Measurements from ENCODE around the gene MIA2.
A peak's percentile ranks its signal among the peaks of the same experiment; 100 is the strongest.
"Not testable (repeated sequence)": the region's sequence is repeated elsewhere in the genome, so short reads cannot be mapped to it uniquely, and the experiment has no call there.

Gene MIA2

GRCh38 chr14:39230416-39231035, 3.2 kb upstream of the MIA2 start:
- DNase-seq (ENCODE audit: low read depth) = no peak

GRCh38 chr14:39231751-39232553, 1.8 kb upstream of the MIA2 start:
- not testable (repeated sequence) for DNase-seq (ENCODE audit: low read depth)

GRCh38 chr14:39232554-39233415, 930 bp upstream of the MIA2 start:
- no peak for DNase-seq (ENCODE audit: low read depth)

GRCh38 chr14:39234986-39235385, 1.3 kb downstream of the MIA2 start:
- DNase-seq (ENCODE audit: low read depth) = not testable (repeated sequence)

- DNase-seq (ENCODE audit: low read depth) = not testable (repeated sequence)
Measured at GRCh38 chr14:39235466-39235865, 1.8 kb downstream of the MIA2 start.

GRCh38 chr14:39240769-39241168, 7.1 kb downstream of the MIA2 start:
- no peak for DNase-seq (ENCODE audit: low read depth)

GRCh38 chr14:39241637-39242036, 7.9 kb downstream of the MIA2 start:
- DNase-seq (ENCODE audit: low read depth) = no peak

GRCh38 chr14:39243831-39244230, 10.1 kb downstream of the MIA2 start:
- no peak for DNase-seq (ENCODE audit: low read depth)

GRCh38 chr14:39246618-39247017, 12.9 kb downstream of the MIA2 start:
- DNase-seq (ENCODE audit: low read depth) = no peak

GRCh38 chr14:39247256-39247655, 13.5 kb downstream of the MIA2 start:
- no peak for DNase-seq (ENCODE audit: low read depth)

- DNase-seq (ENCODE audit: low read depth) = no peak
Measured at GRCh38 chr14:39251547-39251946, 17.8 kb downstream of the MIA2 start.

GRCh38 chr14:39257388-39257787, 23.7 kb downstream of the MIA2 start:
- not testable (repeated sequence) for DNase-seq (ENCODE audit: low read depth)

GRCh38 chr14:39258782-39259545, 25.2 kb downstream of the MIA2 start:
- no peak for DNase-seq (ENCODE audit: low read depth)

- DNase-seq (ENCODE audit: low read depth) = not testable (repeated sequence)
Measured at GRCh38 chr14:39260161-39260560, 26.4 kb downstream of the MIA2 start.

- not testable (repeated sequence) for DNase-seq (ENCODE audit: low read depth)
Measured at GRCh38 chr14:39262214-39262613, 28.5 kb downstream of the MIA2 start.

- DNase-seq (ENCODE audit: low read depth) = no peak
Measured at GRCh38 chr14:39264057-39264456, 30.3 kb downstream of the MIA2 start.

GRCh38 chr14:39264558-39264957, 30.8 kb downstream of the MIA2 start:
- DNase-seq (ENCODE audit: low read depth) = no peak

- no peak for DNase-seq (ENCODE audit: low read depth)
Measured at GRCh38 chr14:39265033-39265432, 31.3 kb downstream of the MIA2 start.

GRCh38 chr14:39265806-39266524, 32.2 kb downstream of the MIA2 start:
- DNase-seq (ENCODE audit: low read depth) = no peak

- DNase-seq (ENCODE audit: low read depth) = no peak
Measured at GRCh38 chr14:39266525-39266870, 32.8 kb downstream of the MIA2 start.

- peak; percentile 64 for DNase-seq (ENCODE audit: low read depth)
Measured at GRCh38 chr14:39266871-39267607, 33.3 kb downstream of the MIA2 start.

All from activated T-helper 9 cell treated with anti-CD3 and anti-CD28 coated beads, Interleukin-2, amount 50 U/mL, for 16 hours (primary cell).